Adrenal gland (tissue), 5 donors: ENCODE results near the gene KDM1A.

Experiments used
- POLR2A ChIP-seq, 2 donors: fragments of 450-650 bp; IDR thresholded peaks; one replicate each; pipeline ENCODE4 v1.6.1; 2017; ENCODE audit warnings: antibody characterized with exemption in 2 of 2, mild to moderate bottlenecking in 2 of 2, moderate library complexity in 1 of 2
- TF ChIP-seq, protein P1 (sequence below), 6 experiments: fragments of 450-650 bp in 4 of 6; fragments of 200-600 bp in 2 of 6; sonication (generic) in 1 of 6; IDR thresholded peaks; 1 replicate in 5 of 6; 2 replicates in 1 of 6; pipeline versions ENCODE4 v1.5.1 to v1.8.0; 2016 to 2021; ENCODE audit warnings: antibody characterized with exemption in 6 of 6, mild to moderate bottlenecking in 2 of 6, moderate library complexity in 1 of 6
- donor health status: DM: no; HTN: no; CAD: no.

GRCh38 chr1:23116921-23117699 is 97.8 kb downstream of the KDM1A start:
- TF ChIP-seq, protein P1, sequence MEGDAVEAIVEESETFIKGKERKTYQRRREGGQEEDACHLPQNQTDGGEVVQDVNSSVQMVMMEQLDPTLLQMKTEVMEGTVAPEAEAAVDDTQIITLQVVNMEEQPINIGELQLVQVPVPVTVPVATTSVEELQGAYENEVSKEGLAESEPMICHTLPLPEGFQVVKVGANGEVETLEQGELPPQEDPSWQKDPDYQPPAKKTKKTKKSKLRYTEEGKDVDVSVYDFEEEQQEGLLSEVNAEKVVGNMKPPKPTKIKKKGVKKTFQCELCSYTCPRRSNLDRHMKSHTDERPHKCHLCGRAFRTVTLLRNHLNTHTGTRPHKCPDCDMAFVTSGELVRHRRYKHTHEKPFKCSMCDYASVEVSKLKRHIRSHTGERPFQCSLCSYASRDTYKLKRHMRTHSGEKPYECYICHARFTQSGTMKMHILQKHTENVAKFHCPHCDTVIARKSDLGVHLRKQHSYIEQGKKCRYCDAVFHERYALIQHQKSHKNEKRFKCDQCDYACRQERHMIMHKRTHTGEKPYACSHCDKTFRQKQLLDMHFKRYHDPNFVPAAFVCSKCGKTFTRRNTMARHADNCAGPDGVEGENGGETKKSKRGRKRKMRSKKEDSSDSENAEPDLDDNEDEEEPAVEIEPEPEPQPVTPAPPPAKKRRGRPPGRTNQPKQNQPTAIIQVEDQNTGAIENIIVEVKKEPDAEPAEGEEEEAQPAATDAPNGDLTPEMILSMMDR (IDR thresholded peaks at IDR 0.05) = no peak
- no peak for TF ChIP-seq POLR2A (IDR thresholded peaks at IDR 0.05)
